SH-SY5Y (cell line): ENCODE data around the gene CALD1.

Experiments used
- GATA2 ChIP-seq: IDR thresholded peaks from 2 replicates; pipeline ENCODE4 v1.6.1; 2011; ENCODE audit warnings: mild to moderate bottlenecking, low read depth, low read length
- GATA3 ChIP-seq: IDR thresholded peaks from 2 replicates; pipeline ENCODE4 v1.6.1; 2011; ENCODE audit warnings: low read depth, mild to moderate bottlenecking, low read length, moderate library complexity

GRCh38 chr7:134847851-134848588, 68.6 kb downstream of the CALD1 start:
- TF ChIP-seq GATA2 (no peak), GATA3 (no peak)
